T-helper 9 cell (primary cell): Measurements from ENCODE around the gene PLB1.

Experiments used
- DNase-seq: peaks from one replicate; pipeline ENCODE4 v3.0.0-alpha.2; 2020

The PLB1 gene

GRCh38 chr2:28499282-28499681 lies 3.4 kb downstream of the PLB1 start:
- DNase-seq, result no peak

DNA sequence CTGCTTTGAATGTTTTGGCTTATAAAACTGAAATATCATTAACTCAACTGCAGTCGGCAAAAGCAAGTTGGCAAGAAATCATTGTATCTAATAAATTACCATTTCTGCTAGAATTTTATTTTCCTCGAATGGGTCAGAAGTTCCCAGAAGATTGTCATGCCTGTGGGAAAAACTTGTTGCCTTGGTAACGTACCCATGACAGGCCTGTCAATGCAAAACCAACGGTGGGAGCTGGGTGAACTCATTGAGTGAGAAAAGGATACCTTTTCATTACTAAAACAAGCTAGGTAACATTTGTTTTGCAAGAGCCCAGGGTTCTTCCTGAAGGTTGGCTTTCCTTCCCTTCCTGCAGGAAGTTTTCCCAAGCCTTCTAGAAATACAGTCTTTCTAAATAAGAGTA lies 9.5 kb downstream of the PLB1 start:
- DNase-seq, result no peak

- DNase-seq, result no peak
Observed at GRCh38 chr2:28506112-28506910, 10.5 kb downstream of the PLB1 start.

- DNase-seq, result no peak
Observed at GRCh38 chr2:28507796-28508764, 12.2 kb downstream of the PLB1 start.

- DNase-seq, result no peak
Observed at GRCh38 chr2:28509361-28509760, 13.5 kb downstream of the PLB1 start.

GRCh38 chr2:28510184-28510583 lies 14.3 kb downstream of the PLB1 start:
- DNase-seq, result no peak

DNA sequence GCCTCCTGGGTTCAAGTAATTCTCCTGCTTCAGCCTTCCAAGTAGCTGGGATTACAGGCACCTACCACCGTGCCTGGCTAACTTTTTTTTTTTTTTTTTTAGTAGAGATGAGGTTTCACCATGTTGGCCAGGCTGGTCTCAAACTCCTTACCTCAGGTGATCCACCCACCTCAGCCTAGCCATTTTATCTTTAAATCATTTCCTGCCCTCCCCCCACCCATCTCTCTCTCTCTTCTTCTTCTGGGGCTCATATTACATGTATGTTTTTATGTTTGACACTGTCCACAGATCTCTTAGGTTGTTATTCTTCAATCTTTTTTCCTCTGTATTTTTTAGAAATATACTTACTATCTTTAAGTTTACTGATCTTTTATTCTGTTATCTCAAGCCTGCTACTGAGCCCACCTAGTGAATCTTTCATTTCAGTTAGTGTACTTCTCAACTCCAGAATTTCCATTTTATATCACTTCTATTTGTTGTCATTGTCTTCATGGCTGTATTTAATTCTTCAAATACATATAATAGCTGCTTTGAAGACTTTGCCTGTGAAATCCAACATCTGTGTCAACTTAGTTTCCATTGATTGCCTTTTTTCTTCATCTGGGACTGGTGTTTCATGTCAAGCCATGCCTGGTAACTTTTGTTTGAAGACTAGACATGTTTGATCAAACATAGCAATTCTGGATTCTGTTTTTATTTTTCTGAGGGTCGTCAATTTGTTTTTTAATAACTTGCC lies 16.2 kb downstream of the PLB1 start:
- DNase-seq, result no peak

DNA sequence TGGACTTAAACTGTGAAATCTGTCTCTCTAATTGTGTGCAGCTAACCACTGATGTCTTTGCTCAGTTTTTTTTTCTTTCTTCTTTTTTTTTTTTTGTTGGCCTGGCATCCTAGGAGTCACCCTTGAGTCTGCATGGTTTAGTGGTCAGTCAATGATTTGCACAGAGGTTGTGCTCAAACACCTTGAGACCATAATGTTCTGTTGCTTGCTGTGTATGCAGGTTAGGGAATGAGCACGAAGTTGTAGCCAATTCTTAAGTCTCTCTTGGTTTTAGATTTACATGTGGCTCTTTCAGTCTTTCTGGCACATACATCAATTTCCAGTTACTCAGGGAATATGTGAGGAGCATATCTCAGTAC lies 16.7 kb downstream of the PLB1 start:
- DNase-seq, result no peak

DNA sequence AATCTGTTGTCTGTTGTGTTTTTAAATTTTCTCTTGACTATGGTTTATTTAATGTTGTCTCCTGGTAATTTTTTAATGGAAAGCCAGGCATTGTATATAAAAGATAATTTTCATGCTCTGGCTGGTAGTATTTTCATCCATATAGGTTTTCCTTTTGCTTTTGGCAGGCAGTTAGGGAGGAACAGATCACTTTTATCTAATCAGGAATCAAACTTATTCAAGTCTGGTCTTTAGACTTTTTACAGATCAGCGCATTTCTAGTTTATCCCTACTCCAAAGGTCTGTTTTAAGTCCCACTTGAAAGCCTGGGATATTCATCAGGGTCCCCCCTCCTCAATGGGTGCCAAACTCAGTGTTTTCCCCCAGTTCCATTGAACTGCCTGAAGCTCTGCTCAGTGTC lies 17.2 kb downstream of the PLB1 start:
- no peak for DNase-seq

DNA sequence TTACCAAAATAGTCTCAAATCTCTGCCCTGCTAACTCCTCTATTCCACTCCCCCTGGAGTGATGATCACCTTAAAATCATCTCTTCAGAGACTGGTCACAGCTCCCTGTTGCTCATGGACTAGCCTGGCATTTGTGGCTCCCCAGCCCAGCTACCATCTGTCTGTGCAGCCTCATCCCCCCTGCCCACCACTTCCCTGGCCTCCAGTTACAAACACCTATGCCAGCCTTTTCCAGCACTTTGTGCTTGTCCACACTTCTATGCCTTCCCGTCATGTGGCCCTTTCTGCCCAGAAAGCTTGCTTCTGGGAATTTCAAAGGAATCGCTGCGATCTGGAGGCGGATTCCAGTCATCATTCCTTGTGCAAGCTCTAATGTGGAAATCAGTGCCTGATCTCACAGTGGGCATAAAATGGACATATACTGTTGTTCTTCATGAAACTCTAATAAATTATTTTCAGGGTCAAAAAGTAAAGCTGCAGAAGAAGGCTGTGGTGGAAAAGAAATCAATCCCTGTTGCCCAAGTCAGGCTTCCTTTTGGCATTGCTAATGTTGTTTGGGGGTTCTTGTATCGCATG lies 19.4 kb downstream of the PLB1 start:
- no peak for DNase-seq

DNA sequence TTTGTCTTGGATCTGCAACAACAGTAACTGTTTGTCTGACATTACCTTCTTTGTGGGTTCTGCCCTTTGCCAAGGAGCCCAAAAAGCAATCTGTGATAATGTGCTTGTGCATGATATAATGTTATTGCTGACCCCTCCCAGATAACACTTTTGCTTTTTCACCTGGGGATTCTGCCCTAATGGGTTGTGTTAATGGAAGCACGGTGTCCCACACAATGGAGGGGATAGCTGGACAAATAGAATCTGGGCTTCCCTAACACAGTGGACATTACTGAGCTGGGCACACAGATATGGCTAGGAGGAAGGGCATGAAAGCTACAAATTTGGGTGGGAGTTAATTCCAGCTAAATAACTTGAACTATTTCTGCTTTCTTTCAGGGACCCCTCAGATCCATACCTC lies 20.6 kb downstream of the PLB1 start:
- DNase-seq, result no peak

GRCh38 chr2:28516950-28517349 lies 21.1 kb downstream of the PLB1 start:
- no peak for DNase-seq

DNA sequence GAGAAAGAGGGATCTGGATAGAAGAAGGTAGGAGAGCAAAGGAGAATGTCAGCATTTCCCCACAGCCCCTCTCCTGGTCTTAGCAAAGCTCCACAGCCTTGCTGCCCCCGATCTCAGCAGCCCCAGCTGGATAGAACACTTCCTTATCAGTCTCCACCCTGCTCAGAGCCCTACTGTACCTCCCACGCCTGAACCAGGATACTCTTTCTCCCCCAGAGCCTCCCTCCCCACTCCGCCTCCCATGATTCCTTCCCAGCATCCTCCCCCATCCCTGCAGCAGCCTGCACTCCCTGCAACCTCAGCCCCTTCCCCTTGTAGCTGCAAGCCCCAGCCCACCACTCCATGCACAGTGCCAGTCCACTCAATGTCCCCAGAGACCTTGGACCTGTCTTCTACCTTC lies 25.8 kb downstream of the PLB1 start:
- DNase-seq, result no peak

- no peak for DNase-seq
Observed at GRCh38 chr2:28522481-28522880, 26.6 kb downstream of the PLB1 start.

DNA sequence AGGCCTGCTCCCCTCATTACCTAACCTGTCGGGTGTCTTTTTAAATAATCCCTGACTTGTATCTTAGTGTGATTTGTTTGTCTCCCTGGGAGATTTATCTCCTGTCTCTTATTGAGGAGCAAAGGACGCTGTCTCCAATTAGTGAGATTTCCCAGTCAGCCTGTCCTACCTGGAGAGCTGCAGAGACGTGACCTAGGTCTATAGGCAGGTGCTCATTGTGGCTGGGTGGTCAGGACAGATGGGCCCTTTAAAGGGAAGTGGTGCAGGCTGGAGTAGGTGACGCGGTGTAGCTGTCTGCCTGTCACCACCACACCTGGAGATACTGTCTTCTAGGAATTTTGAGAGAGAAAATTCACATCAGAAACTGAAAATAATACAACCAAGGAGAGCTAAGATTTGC lies 28.0 kb downstream of the PLB1 start:
- DNase-seq, result no peak

DNA sequence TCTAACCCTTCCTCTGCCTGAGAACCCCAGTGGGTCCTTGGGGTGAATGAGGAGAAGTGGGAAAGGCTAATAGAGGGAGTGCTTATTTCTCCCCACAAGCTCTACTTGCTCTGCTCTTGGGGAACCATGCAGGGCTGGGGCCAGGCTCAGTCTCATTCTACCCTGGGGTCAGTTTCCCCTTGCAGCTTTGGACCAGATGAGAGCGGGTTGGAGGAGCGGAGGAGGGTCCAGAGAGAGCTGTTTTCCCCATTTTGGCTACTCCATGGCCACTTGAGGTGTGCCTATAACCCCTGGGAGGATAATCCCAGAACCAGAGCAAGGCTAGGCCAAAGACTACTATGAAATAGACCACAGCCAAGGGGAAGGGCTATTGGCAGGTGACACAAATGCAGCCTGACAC lies 29.6 kb downstream of the PLB1 start:
- DNase-seq, result no peak

- DNase-seq, result no peak
Observed at GRCh38 chr2:28526527-28527132, 30.8 kb downstream of the PLB1 start.

- no peak for DNase-seq
Observed at GRCh38 chr2:28527196-28527595, 31.3 kb downstream of the PLB1 start.

DNA sequence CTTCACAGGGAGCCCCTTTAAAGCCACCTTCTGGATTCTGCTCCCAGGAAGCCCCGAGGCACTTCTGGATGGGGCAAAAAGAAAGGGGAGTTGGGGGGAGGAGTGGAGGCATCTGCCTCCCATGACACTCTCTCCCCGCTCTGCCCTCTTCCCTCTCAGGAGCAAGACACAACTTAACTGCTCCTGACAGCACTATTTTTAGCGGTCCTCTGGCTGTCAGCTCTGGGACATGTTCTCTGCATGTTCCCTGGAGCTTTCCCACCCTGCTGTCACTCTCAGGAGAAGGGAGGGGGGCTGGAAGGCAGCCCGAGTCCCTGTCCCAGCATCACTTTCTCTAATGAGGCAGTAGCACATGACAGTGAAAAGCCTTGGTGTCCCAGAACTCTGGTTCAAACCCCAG lies 32.3 kb downstream of the PLB1 start:
- no peak for DNase-seq

GRCh38 chr2:28530782-28531181 lies 34.9 kb downstream of the PLB1 start:
- DNase-seq, result no peak

DNA sequence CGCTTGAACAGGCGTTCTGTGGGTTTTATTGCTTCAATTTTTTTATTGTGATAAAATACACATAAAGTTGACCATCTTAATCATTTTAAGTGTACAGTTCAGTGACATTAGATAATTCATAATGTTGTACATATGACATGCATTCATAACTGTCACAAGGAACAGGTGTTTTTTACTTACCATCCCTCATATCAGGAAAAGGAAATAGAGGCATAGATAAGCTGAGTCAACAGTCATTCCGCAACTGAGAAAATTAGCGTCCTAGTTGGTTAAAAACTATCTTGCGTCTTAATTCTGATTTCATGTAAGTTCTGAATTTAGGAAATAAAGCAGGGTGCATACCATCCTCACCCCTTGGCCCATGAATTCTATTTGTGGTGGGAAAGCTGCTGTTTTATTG lies 36.5 kb downstream of the PLB1 start:
- no peak for DNase-seq

GRCh38 chr2:28533044-28533680 lies 37.3 kb downstream of the PLB1 start:
- no peak for DNase-seq
